ENCODE measurements around the gene TALDO1. TPM values are rescaled to one million over a fixed set of nuclear protein-coding genes. Genes with fewer than 3 reads are reported as not detected.

Gene TALDO1
- total RNA-seq, 1 donor from 2014 or later: 123 TPM

DNA sequence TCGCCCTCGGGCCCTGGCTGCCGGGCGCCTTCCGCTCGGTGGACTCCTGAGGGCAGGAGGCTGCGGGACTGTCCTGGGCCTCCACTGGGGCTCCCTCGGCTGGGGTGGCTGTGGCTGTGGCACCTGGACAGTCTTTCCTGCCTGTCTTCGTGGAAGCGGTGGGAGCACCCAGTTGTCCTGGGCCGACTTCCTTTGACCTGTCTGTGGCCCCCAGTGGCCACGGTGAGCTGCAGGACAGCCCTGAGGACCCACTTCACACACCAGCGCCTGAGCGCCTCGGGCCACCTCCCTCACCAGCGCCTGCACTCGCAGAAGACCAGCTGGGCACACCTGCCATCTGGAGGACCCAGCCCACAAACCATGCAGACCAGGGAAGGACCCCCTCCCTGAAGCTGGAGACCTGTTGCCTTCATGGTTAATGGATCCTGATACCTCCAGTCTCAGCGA is 43.0 kb upstream of the TALDO1 start:
- Mint-ChIP-seq H3K4me1 (ENCODE audit: unreplicated experiment) (peaks cover 3% of the 10 kb centered on the region), H3K9me3 (ENCODE audit: unreplicated experiment) (no peaks in the 10 kb centered on the region), H3K4me3 (ENCODE audit: unreplicated experiment) (no peak overlapping the region), H3K27me3 (ENCODE audit: unreplicated experiment) (peaks cover 11% of the 10 kb centered on the region), H3K36me3 (ENCODE audit: low read depth, unreplicated experiment) (no peaks in the 10 kb centered on the region), H3K27ac (ENCODE audit: unreplicated experiment) (no peak overlapping the region)
- no peak for TF ChIP-seq CTCF (IDR thresholded peaks at IDR 0.05; ENCODE audit: unreplicated experiment)
- no peak for DNase-seq (ENCODE audit: low spot score)

DNA sequence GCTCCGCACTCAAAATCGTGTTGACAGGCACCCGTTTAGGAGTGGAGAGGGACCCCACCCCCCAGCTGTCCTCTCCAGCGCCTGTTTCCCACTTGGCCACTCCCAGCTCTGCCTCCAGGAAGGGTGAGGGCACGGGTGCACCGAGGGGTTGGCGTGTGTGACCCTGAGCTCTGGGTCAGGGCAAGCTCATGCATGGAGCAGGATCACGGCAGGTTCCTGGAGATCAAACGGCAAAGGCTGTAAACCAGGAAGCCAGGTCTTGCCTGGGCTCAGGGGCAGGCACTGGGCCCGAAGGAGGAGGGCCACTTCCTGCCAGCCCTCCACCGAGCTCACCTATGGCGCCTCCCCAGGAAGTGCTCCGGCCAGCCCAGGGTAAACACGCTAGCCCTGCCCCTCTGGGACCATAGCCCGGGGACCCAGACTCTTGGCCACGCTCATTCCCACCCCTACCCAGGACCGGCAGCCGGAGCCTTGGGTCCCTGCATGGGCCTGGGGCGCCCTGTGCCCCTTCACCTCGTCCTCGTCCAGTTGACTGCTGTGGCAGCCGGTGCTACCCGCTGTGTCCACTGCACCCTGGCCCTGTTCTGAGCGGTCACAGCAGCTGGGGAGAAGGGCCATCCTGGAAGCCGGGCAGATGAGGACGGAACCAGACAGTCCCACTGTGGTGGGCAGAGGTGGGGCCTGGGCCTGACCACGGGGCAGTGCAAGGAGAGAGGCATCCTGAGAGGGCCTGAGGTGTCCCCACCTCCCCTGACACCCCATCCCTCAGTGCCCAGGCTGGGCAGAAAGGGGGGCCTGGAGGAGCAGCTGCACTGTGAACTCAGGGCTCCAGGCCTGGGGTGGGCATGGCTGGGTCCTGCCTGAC is 42.3 kb upstream of the TALDO1 start:
- no peak overlapping the region for H3K27ac Mint-ChIP-seq (ENCODE audit: unreplicated experiment)
- H3K36me3 Mint-ChIP-seq (ENCODE audit: low read depth, unreplicated experiment): no peaks in the 10 kb centered on the region

GRCh38 chr11:705646-706438 is 41.4 kb upstream of the TALDO1 start, which contains the start of gene EPS8L2:
Gene EPS8L2, plus strand, starts transcription at chr11:706231. Its CDS starts 3,177 bp downstream, at chr11:709408.
- no peak within 1 kb of the TSS for H3K4me3 Mint-ChIP-seq (ENCODE audit: unreplicated experiment)
- no peak for DNase-seq (ENCODE audit: low spot score)

More for the DNA sequence above, 42.3 kb upstream of the TALDO1 start:
- no peak for TF ChIP-seq CTCF (IDR thresholded peaks at IDR 0.05; ENCODE audit: unreplicated experiment)
- no peak overlapping the region for H3K4me3 Mint-ChIP-seq (ENCODE audit: unreplicated experiment)
- H3K4me1 Mint-ChIP-seq (ENCODE audit: unreplicated experiment): peaks cover 2% of the 10 kb centered on the region
- no peak for DNase-seq (ENCODE audit: low spot score)
- peaks cover 11% of the 10 kb centered on the region for H3K27me3 Mint-ChIP-seq (ENCODE audit: unreplicated experiment)
- H3K9me3 Mint-ChIP-seq (ENCODE audit: unreplicated experiment): no peaks in the 10 kb centered on the region

GRCh38 chr11:706439-706956 is 40.8 kb upstream of the TALDO1 start:
- no peak for DNase-seq (ENCODE audit: low spot score)
- Mint-ChIP-seq H3K4me1 (ENCODE audit: unreplicated experiment) (peaks cover 2% of the 10 kb centered on the region), H3K4me3 (ENCODE audit: unreplicated experiment) (no peak overlapping the region), H3K27me3 (ENCODE audit: unreplicated experiment) (peaks cover 14% of the 10 kb centered on the region), H3K9me3 (ENCODE audit: unreplicated experiment) (no peaks in the 10 kb centered on the region), H3K36me3 (ENCODE audit: low read depth, unreplicated experiment) (no peaks in the 10 kb centered on the region), H3K27ac (ENCODE audit: unreplicated experiment) (no peak overlapping the region)
- TF ChIP-seq CTCF (IDR thresholded peaks at IDR 0.05; ENCODE audit: unreplicated experiment): no peak

More at GRCh38 chr11:705646-706438, 41.4 kb upstream of the TALDO1 start, which contains the start of gene EPS8L2:
- Mint-ChIP-seq H3K27me3 (ENCODE audit: unreplicated experiment) (peaks cover 11% of the 10 kb centered on the region), H3K9me3 (ENCODE audit: unreplicated experiment) (no peaks in the 10 kb centered on the region), H3K27ac (ENCODE audit: unreplicated experiment) (no peak within 1 kb of the TSS), H3K36me3 (ENCODE audit: low read depth, unreplicated experiment) (no peaks in the 10 kb centered on the region), H3K4me1 (ENCODE audit: unreplicated experiment) (peaks cover 2% of the 10 kb centered on the region)
- TF ChIP-seq CTCF (IDR thresholded peaks at IDR 0.05; ENCODE audit: unreplicated experiment): no peak

Measured in endothelial cell (in vitro differentiated cells).